IPS DF 4.7 (cell line): ENCODE data around the gene LRRC4.

Source experiments
- DNase-seq: peaks from one replicate; pipeline ENCODE4 v3.0.0-alpha.2; 2013; ENCODE audit warnings: low spot score; ENCODE audit errors: extremely low read depth

The LRRC4 gene

GRCh38 chr7:128006550-128007302 is 24.5 kb downstream of the LRRC4 start:
- no peak for DNase-seq

DNA sequence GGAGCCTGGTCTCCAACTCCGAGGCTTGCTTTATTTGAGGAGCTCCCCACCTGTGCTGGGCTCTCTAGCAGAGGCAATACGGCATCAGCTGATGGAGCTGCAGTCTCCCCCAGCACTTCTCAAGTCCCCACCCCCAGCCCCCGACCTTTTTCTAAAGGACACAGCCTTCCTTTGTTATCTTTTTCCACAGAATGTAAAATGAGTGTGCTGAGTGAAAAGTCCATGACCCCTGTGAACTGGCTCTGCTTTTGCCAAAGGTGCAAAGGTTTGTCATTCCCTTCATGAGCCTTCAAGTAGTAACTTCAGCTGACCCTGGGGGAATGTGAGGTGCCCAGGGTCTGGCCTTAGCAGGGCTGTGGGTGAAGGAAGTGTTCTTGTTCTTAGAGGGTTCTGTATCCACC is 25.5 kb downstream of the LRRC4 start:
- DNase-seq: no peak

- no peak for DNase-seq
Measured at GRCh38 chr7:128005117-128005516, 26.1 kb downstream of the LRRC4 start.

- no peak for DNase-seq
Measured at GRCh38 chr7:128004623-128005022, 26.6 kb downstream of the LRRC4 start.

GRCh38 chr7:128003787-128004186 is 27.4 kb downstream of the LRRC4 start:
- DNase-seq: no peak

GRCh38 chr7:128003167-128003566 is 28.1 kb downstream of the LRRC4 start:
- no peak for DNase-seq

- DNase-seq: no peak
Measured at GRCh38 chr7:128000854-128001265, 30.4 kb downstream of the LRRC4 start.

GRCh38 chr7:128000048-128000447 is 31.2 kb downstream of the LRRC4 start:
- no peak for DNase-seq

GRCh38 chr7:127998671-127999070 is 32.6 kb downstream of the LRRC4 start:
- no peak for DNase-seq

DNA sequence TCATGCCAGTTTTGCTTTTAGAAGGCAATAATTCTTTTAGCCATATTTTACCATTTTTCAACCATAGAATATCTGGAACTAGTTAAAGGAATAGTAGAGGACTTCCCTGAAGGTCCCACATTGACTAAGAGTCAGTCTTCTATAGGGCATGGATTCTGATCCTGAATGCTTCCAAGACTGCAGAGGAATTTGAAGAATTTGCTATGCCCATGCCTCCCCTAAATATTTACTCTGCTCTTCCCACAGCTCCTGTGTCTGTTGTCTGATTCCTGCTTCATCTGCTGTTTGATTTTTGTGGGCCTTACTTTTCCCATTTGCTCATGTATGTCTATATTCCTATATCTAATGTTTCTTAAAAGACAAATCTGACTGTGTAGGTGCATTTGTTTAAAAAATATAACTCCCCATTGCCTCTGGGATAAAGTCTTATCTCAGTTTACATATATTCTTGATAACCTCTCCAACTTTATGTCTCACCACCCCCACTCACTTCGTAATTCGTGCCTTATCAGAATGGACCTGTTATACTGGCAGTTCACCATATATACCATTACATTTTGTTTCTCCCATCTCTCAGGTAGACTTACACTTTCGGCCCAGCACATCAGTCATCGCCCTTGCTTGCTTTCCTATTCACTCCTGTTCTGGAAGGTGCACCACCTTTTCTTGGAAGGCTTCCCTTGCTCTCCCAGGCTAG is 33.9 kb downstream of the LRRC4 start:
- DNase-seq: no peak

- DNase-seq: no peak
Measured at GRCh38 chr7:127996253-127997071, 34.8 kb downstream of the LRRC4 start.

GRCh38 chr7:127995881-127996215 is 35.4 kb downstream of the LRRC4 start:
- no peak for DNase-seq

- no peak for DNase-seq
Measured at GRCh38 chr7:127995156-127995880, 35.9 kb downstream of the LRRC4 start.

- no peak for DNase-seq
Measured at GRCh38 chr7:127993987-127994386, 37.2 kb downstream of the LRRC4 start.

DNA sequence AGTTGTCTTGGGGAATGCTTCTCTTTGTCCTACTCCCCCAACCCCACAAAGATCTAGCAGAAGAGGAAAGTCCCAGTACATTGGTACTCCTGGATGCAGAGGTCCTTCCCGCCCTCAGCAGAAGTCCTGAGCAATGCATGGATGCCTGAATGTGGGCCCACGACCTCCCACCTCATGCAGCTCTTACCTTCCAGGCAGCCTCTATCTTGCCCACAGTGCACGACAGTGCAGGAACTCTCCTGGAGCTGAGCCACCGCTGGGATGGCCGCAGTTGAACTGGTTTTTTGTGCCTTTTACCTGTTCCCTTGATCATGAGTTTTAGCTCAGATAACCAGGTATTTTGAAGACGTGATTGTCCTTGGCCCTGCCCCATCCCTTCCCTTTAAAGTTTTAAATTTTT is 37.9 kb downstream of the LRRC4 start:
- DNase-seq: no peak

- DNase-seq: no peak
Measured at GRCh38 chr7:127988751-127989150, 42.5 kb downstream of the LRRC4 start.

- DNase-seq: no peak
Measured at GRCh38 chr7:127986581-127987521, 44.4 kb downstream of the LRRC4 start.

DNA sequence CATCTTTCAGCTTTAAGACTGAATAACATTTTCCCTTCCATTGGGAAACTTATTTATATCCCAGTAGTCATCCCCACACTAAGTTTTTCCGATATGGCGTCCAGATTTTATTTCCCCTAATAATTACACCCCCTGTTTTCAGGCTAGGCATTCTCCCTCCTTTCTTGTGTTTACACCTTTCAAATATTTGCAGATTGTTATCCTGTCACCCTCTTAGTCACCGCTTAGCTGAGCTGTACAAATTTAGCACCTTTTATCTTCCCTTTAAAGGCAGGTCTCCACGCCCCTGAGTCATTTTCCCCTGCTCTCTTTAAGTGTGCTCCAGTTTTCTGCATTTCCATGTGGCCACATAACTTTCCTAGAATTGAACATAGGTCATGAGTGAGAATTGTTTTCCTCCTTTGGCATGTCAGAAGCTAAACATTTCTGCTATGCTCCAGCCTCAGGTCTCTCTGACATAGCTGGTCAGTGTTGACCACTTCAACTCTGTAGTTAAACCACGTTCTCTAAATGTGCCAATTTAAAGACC is 47.4 kb downstream of the LRRC4 start:
- no peak for DNase-seq

DNA sequence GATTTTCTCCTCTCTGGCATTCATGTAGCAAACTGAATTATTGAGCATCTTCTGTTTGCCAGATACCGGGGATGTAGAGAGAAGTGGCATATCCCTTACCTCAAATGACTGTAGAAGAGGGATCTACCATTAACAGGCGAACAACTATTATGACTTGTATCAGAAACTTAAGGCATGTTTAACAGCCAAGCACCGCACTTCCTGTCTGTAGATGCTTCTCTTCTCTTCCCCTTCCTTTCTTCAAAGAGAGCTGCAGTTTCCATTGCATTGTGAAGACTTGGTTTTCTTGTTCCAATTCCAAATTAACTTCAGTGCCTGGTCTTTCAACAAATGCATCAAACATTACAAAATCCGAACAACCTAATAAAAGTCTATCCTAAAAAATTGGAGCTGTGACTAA is 49.3 kb downstream of the LRRC4 start:
- no peak for DNase-seq

- no peak for DNase-seq
Measured at GRCh38 chr7:127980901-127981300, 50.3 kb downstream of the LRRC4 start.
